Measurements from ENCODE around the gene ADARB1.

Gene ADARB1

DNA sequence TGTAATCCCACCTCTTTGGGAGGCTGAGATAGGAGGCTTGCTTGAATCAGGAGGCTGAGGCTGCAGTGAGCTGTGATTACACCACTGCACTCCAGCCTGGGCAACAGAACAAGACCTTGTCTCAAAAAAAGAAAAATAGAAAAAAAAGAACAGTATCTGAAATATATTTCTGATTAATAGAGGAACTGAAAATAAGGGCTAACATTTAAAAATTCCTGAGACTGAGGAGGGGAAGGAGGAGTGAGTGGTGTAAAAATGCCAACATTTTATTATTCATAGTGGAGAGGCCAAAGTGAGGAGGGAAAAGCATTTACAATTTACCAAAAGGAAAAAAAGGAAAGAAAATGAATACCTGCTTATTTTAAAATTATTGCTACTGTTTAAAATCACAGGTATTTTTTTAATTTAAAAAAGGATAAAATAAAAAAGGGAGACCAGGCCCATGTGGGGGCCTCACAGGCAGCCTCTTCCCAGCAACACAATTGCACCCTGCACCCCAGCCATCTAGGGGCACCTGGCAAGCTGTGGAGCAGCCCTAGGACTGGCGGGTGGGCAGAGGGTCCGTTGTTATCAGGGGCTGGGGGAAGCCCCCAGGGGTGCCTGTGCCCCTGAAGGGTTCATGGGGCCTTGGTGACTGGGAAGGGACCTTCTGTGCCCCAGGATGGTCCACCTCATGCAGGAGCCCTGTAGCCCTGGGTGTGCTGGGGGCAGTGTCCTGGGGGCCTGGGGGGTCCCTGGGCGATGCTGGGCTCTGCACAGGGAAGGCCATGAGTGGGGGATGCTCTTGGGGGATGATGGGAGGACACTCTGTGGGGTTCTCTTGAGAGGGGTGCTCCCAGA lies 34.8 kb upstream of the ADARB1 start:
- DNase-seq (ENCODE audit: low spot score) = peak; percentile 55

DNA sequence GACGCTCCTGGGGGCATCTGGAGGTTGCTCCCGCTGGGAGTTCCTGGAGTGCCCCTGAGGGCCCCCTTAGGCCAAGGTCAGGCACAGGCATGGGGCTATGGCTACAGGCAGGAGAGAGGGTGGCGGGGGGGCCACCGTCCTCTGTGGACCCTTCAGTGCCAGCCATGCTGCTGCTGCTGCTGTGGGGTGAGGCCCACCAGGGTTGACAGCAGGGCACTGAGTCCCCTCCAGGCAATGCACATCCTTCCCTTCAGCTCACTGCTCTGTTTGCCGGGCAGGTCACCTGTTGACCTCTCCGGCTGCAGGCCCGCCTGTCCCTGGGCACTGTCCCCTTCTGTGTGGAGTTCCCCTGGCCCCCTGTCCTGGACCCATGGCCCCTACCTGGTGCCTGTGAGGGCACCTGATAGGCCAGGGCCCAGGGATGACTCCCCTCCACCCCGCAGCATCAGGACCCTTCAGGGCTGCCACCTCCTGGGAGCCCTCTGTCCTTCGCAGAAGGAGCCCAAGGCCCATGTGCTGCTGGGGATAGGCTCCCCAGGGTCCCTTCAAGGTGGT lies 34.1 kb upstream of the ADARB1 start:
- DNase-seq (ENCODE audit: low spot score) = peak; percentile 61

DNA sequence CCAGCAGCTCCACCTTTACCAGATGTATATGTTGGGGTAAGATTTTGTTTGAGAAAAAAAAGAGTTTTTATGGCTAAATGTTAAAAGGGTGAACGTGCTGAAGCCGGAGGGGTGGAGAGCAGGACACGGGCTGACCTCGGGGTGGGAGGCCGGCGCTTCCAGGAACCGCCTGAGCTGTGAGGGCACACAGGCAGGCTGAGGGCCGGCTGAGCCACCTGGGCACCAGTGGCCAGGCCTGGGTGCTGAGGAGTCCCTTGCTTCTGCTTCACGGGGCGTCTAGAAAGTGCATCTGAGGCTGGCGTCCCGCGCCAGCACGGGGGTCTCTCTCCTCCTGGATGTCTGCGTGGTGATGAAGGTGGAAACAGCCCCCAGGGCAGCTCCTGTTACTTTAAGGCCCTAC lies 33.6 kb upstream of the ADARB1 start:
- no peak for DNase-seq (ENCODE audit: low spot score)

DNA sequence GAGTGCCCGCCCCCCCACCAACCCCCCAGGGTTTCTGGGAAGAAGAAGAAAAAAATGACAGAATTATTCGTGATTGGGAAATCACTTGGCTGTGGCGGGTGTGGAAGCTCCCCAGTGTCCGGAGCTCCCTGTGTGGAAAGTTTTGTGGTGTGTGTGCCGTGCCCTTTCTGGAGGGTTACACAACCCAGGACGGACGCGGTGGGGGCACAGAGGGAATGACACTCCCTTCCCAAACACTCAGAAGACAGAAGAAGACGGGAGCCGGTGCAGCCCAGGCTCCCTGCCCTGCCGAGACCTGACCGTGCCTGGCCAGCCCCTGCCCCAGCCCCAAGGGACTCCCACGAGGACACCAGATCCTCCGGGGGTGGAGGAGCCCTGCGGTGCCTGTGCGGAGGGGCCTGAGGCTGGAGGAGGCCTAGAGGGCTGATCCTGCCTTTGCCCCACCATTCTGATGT lies 33.0 kb upstream of the ADARB1 start:
- DNase-seq (ENCODE audit: low spot score) = no peak

DNA sequence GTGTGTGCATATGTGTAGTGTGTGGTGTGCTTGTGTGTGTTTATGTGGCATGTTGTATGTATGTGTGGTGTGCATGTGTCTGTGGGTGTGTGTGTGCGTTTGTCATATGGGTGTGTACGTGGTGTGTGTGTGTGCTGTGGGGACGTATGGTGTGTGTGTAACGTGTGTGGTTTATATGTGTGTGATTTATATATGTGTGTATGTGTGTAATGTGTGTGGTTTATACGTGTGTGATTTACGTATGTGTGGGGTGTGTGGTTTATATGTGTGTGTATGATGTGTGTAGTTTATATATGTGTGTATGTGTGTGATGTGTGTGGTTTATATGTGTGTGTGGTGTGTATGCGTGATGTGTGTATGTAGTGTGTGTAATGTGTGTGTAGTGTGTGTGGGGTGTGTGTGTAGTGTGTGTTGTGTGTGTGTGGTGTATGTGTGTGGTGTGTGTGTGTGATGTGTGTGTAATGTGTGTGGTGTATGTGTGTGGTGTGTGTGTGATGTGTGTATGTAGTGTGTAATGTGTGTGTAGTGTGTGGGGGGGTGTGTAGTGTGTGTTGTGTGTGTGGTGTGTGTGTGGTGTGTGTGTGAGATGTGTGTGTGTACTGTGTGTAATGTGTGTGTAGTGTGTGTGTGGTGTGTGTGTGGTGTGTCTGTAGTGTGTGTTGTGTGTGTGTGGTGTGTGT lies 32.3 kb upstream of the ADARB1 start:
- DNase-seq (ENCODE audit: low spot score) = no peak

DNA sequence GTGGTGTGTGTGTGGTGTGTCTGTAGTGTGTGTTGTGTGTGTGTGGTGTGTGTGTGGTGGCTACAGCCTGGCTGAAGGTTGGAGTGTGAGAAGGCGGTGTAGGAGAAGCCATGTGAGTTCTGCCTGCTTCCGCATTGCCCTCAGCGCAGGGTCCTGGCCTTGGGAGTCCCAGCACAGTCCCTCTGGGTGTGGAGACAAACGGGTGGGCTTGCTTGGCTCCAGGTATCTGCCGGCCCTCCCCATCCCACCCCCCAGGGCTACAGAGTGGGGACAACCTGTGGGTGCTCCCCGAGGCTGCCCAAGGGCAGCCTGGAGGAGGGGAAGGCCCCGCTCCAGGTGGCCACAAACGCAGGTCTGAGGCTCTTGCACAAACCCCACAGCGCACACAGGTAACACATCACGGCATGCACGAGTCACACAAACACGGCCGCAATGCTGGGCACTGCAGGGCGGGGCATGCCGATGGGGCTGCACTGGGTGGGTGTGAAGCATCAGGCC lies 31.7 kb upstream of the ADARB1 start:
- no peak for DNase-seq (ENCODE audit: low spot score)

DNA sequence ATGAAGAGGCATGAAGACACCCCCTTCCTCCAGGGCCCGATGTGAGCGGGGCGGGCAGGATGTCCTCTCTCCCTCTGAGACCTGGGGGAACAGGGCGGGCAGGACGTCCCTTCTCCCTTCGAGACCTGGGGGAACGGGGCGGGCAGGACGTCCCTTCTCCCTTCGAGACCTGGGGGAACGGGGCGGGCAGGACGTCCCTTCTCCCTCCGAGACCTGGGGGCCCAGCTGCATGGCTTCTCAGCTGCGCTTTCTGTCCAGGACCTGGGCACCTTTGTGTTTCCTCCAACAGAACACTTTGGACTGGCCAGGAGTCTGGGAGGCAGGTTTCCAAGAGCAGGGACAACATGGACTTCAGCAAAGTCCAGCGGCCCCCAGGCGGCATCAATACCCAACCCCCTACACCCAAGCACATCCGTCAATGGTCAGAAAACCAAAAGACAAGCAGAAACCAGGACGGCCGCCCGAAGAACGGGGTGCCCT lies 30.8 kb upstream of the ADARB1 start:
- DNase-seq (ENCODE audit: low spot score) = no peak

DNA sequence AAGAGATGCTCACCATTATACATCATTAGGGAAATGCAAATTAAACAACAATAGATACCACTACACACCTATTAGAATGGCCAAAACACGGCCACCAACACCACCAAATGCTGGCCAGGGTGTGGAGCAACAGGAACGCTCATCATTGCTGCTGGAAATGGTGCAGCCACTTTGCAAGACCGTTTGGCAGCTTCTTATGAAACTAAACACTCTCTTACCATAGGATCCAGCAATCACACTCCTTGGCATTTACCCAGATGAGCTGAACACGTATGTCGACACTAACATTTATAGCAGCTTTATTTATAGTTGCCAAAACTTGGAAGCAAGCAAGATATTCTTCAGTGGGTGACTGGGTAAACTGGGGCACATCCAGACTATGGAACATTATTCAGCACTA lies 28.9 kb upstream of the ADARB1 start:
- DNase-seq (ENCODE audit: low spot score) = no peak

DNA sequence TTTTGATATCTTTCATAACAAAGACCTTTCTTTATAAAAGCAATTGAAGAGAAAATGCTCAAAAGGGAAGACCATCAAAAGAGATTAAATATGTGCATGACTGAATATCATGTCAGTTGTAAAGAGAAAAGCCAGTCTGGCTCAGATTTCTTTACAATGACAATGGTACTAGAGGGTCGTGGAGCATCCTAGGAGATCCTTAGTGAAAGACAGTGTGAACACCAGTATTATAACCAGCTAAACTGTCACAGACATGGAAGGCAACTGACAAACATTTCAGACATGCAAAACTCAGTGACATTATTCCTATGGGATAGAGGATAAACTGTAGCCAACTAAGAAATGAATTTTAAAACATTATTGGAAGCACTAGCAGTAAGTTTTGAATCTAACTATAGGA lies 27.1 kb upstream of the ADARB1 start:
- no peak for DNase-seq (ENCODE audit: low spot score)

DNA sequence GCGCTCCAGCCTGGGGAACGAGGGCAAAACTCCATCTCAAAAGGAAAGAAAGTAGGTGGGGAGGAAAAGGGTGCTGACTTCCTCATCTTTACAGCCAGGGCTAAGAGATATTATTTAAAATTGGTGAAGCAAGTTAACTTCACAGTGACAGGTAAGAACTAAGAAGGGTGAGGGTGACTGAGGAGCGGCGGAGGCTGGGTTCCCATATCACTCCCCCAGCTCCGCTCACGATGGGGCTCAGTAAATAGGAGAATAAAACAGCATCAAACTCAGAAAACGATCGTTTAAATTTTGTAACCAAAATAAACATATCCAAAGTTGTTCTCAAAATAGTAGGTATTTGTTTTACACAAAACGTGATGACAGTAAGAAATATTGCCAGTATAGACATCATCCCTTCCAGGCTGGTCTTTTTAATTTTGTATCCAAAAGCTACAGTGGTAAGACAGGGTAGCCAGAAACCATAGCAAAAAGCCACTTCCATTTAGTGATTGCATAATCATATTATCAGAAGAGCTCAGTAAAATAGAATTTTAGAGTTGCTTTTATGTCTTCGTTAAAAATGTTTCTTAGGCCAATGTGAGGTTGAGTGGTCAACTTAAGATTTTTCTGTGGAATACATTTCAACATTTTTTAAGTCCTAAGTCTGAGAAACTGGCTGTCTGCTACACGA lies 26.2 kb upstream of the ADARB1 start:
- DNase-seq (ENCODE audit: low spot score) = no peak

DNA sequence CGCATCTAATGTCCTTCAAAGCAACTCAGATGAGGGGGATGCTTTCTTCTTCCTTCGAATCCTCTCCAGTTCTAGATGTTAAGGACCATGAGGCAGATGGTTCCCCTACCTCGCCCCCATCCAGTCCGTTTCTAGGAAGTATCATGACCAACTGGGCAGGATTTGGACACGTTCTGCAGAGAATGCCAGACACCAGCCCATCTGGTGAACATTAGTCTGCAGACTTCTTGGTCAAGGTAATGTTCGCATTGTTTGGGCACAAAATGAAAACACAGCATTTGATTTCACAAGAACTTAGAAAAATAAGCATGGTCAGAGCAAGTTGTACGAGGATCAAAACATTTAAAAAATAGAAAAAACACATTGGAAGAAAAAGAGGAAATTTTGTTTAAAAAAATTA lies 25.4 kb upstream of the ADARB1 start:
- DNase-seq (ENCODE audit: low spot score) = no peak

DNA sequence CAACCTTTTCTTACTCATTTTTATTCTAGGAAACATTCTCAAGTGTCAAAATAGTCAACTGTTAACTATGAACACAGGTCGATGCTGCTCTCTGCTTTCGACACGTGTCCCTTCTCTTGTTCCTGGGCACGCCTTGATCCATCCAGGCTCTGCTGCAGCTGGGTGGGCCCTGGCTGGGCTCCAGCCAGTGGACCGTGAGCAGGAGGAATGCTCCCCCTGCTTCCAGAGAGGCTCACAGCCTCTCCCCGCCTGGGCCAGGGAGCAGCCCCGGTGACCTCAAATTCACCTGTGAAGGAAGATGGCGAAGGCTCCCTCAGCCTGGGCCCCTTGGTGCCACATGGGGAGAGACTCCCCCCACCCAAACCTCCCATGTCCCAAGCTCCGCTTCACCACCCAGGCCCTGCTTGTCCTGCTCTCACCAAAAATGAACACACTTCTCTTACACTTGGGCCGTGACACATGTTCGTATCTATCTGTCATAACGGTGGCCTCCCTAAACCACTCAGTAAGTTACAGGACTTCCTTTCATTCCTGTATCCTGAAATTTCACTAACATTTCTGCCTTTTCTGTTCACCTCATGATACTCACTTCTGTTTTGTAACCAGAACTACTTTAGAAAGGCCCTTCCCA lies 24.6 kb upstream of the ADARB1 start:
- no peak for DNase-seq (ENCODE audit: low spot score)

DNA sequence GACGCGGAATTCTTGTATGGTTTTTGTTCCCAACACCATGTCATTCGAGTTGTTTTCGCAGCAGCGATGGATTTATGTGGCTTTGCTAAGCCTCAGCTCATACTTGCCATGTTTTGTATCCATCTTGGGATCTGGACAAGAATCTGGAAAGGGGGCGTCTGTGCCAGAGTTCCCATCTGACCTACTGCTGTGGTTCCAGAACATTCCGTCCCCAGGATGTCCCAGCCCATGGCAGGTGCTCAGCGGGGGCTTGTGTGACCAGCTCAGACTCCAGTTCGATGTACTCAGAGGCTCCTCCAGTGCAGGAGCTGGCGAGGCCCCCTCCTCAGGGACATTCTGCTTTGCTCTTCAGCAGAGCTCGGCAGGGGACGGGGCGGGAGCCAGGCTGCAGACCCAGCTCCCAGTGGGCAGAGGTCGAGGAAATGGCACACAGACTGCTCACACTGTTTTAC lies 24.0 kb upstream of the ADARB1 start:
- DNase-seq (ENCODE audit: low spot score) = no peak

DNA sequence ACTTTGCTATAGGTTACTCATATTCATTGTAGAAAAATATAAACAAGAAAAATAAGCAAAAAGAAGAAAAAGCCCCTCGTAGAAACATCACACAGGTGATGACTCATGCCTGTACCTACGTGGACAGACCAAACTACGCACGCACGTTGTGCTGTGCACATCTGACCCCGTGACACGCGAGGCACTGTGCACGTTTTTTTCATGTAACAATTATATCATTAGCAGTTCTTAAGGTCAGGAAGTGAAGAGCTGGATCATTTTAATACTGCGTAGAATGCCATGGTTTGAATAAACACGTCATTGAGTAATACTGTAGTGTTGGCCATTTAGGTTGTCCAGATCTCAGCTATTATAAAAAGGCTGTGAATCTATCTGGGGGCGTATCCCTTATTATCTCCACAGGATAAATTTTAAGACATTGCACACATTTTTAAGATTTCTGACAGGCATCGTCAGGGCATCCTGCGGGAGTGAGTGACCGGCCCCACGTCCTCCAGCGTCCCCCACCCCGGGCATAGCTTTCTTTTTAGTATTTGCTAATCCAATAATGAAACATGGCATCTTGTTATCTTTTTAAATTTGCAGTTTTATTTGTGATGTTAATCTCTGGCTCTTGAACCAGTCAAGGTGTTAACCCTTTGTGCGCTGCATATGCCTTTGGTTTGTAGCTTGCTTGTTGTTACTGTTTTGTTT lies 23.4 kb upstream of the ADARB1 start:
- DNase-seq (ENCODE audit: low spot score) = no peak

DNA sequence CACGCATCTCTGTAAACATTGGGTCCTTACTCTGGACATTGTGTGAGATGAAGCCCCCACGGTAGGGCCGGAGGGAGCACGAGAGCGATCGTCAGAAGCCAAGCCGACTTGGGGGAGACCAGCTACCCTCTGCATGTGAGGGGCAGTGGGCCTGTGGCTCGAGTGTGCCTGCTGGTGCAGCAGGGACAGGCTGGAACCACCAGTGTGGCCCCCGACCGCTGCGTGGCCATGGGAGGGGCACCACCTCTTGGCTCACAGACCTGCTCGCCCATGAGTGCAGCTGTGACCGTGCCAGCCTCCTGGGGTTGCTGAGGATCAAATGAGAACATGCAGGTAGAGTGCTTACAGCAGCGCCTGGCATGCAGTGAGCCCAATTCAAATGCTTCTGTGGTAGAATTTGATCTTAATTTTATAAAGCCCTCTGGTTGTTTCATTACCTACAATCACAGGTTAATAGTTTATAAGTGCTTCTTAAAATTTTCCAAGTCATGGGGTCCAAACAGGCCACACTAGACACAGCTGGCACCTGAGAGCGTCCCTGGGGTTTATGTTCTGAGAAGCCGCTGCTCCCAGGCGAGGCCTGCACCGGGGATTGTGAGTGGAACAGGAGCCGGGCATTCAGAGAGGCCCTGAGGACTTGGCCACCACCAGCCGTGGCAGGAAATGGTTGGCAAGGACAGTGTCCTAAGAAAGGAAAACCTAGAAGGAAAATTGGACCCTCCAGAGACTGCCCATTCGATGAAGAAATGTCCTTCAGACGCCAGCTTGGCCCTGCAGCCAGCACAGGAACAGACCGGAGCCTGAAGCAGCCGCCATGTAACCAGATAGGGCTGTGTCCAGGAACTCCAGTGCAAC lies 22.6 kb upstream of the ADARB1 start:
- DNase-seq (ENCODE audit: low spot score) = no peak

DNA sequence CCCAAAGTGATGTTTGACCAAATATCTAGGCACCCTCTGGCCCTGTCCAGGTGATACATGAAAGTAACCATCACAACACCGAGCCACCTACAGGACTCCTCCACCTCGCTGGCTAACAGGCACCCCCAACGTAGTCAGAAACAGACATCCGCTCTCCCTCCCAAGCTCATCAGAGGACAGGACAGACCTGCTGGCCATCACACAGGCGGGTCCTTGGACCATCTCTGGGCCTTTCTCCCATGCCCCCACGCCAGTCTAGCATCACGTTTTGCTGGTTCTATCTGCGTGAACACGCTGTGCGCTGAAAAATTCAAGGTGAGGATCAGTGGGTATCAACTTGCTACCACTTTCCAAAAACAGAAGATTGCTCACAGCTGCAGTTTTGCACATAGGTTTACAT lies 21.4 kb upstream of the ADARB1 start:
- no peak for DNase-seq (ENCODE audit: low spot score)

DNA sequence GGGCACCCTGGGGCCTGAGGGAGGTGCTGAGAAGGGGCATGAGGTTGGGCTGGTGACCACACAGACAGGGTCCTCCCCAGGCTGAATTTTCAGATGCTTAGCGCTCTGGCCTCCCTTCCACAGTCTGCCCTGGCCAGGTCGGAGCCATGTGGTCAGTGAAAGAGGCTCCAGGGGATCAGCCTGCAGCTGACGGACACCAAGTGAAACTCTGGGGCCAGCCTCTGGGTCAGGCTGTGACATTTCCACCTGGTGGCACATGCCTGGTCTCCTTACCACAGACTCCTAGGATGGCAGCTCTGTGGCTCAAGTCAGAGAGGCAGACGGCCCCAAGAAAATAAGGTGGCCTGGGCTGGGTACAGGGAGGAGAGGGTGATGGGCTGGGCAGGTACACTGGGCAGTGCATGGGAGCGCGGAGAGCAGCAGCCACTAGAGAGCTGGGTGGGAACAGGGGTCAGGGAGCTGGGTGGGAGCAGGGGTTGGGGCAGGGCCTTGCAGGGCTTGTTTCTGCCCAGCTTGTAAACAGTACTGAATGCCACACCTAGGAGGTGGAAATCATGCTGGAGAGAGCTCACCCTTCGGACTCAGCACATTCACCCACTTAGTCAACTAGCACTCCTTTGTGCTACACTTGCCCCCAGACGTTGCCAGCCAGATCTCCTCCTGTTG lies 20.7 kb upstream of the ADARB1 start:
- DNase-seq (ENCODE audit: low spot score) = no peak

DNA sequence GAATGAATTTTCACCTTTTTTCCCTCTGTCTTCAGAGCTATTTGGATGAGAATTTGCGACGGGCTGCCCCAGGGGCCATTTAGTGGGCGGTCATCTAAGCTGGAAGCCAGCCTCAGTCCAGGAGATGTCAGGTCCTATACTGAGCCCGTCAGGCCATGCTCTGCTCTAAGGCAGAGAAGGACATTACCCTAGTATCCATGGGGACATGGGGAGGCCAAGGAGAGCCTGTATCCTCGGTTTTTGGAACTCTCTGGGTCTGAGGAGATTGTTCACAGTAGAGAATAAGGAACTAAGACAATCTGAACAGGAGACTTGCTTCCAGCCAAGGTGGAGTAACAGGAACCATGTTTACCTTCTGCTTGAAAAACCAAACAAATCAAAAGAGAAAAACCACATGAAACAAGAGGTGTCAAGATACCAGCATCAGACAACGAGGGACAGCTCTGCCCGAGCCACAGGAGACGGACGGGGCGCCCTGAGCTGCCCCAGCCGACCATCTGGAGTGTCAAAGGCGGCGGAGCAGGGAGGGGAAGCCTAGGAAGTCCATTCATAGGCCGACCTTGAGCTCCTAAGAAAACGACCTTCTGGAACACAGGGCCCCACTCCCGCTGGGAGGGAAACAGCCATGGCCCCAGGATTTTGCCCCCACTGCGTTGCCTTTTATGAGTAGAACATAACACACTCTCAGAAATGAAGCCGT lies 20.0 kb upstream of the ADARB1 start:
- no peak for DNase-seq (ENCODE audit: low spot score)
